ENCODE measurements around the gene KRT37.
A peak's percentile ranks its signal among the peaks of the same experiment; 100 is the strongest.

The KRT37 gene

GRCh38 chr17:41424111-41424635 lies at the start of gene KRT37:
KRT37 (minus strand) TSS chr17:41424585; CDS start chr17:41424523, 62 bp downstream.
- no peak for DNase-seq

GRCh38 chr17:41468346-41468745 lies 44.0 kb upstream of the KRT37 start:
- no peak for DNase-seq

- no peak for DNase-seq
Observed at GRCh38 chr17:41467561-41467960, 43.2 kb upstream of the KRT37 start.

- no peak for DNase-seq
Observed at GRCh38 chr17:41466988-41467387, 42.6 kb upstream of the KRT37 start, which contains the start of gene KRT32. KRT32 (minus strand) TSS chr17:41467386; CDS start chr17:41467325, 61 bp downstream.

GRCh38 chr17:41464682-41465081 lies 40.3 kb upstream of the KRT37 start:
- DNase-seq: peak; percentile 80

GRCh38 chr17:41464173-41464572 lies 39.8 kb upstream of the KRT37 start:
- DNase-seq: no peak

- DNase-seq: no peak
Observed at GRCh38 chr17:41463746-41464145, 39.4 kb upstream of the KRT37 start.

- no peak for DNase-seq
Observed at GRCh38 chr17:41462705-41463104, 38.3 kb upstream of the KRT37 start.

GRCh38 chr17:41457676-41458075 lies 33.3 kb upstream of the KRT37 start:
- DNase-seq: no peak

GRCh38 chr17:41456204-41456603 lies 31.8 kb upstream of the KRT37 start:
- no peak for DNase-seq

- no peak for DNase-seq
Observed at GRCh38 chr17:41455236-41455635, 30.9 kb upstream of the KRT37 start.

- no peak for DNase-seq
Observed at GRCh38 chr17:41453066-41453465, 28.7 kb upstream of the KRT37 start.

- no peak for DNase-seq
Observed at GRCh38 chr17:41452281-41452680, 27.9 kb upstream of the KRT37 start.

GRCh38 chr17:41451154-41451728 lies 26.9 kb upstream of the KRT37 start:
- no peak for DNase-seq

- no peak for DNase-seq
Observed at GRCh38 chr17:41449008-41449407, 24.6 kb upstream of the KRT37 start.

- no peak for DNase-seq
Observed at GRCh38 chr17:41448506-41448905, 24.1 kb upstream of the KRT37 start.

- DNase-seq: no peak
Observed at GRCh38 chr17:41446806-41447205, 22.4 kb upstream of the KRT37 start.

- DNase-seq: no peak
Observed at GRCh38 chr17:41444640-41445039, 20.3 kb upstream of the KRT37 start.

- no peak for DNase-seq
Observed at GRCh38 chr17:41444186-41444585, 19.8 kb upstream of the KRT37 start.

- DNase-seq: no peak
Observed at GRCh38 chr17:41442739-41443138, 18.4 kb upstream of the KRT37 start.

GRCh38 chr17:41440531-41441033 lies 16.2 kb upstream of the KRT37 start, which contains the start of gene KRT38:
KRT38 (minus strand) TSS chr17:41440983; CDS start chr17:41440921, 62 bp downstream.
- no peak for DNase-seq

- DNase-seq: no peak
Observed at GRCh38 chr17:41439375-41439774, 15.0 kb upstream of the KRT37 start.

- no peak for DNase-seq
Observed at GRCh38 chr17:41437769-41438168, 13.4 kb upstream of the KRT37 start.

- no peak for DNase-seq
Observed at GRCh38 chr17:41437254-41437653, 12.9 kb upstream of the KRT37 start.

- DNase-seq: no peak
Observed at GRCh38 chr17:41434415-41434814, 10.0 kb upstream of the KRT37 start.
